Measurements from ENCODE around the gene HERC6. TPM values are rescaled to one million over a fixed set of nuclear protein-coding genes. Genes with fewer than 3 reads are reported as not detected.
"Not testable (repeated sequence)": the region's sequence is repeated elsewhere in the genome, so short reads cannot be mapped to it uniquely, and the experiment has no call there.

The HERC6 gene
- total and polyA plus RNA-seq, 2 of the 8 experiments (the other 6 are each of a cell fraction or from before 2014, with no cell fraction given) = 3.7 to 3.8 TPM

GRCh38 chr4:88448211-88448765, 69.6 kb downstream of the HERC6 start:
- H3K4me3 ChIP-seq (ENCODE audit: extremely low read depth in 1 of 4, insufficient read depth in 2 of 4, low read depth in 3 of 4, low read length in 4 of 4); H3K14ac ChIP-seq (ENCODE audit: insufficient read length); H4K91ac ChIP-seq (replicated peaks; ENCODE audit: insufficient read length, low read length); H3K79me1 ChIP-seq (ENCODE audit: low read depth, low read length); H3K9ac ChIP-seq (replicated peaks in 1 of 4; ENCODE audit: extremely low read depth in 1 of 4, low read depth in 3 of 4, low read length in 3 of 4); H3K23ac ChIP-seq (ENCODE audit: insufficient read length); H2AFZ ChIP-seq (ENCODE audit: low read length); H2BK15ac ChIP-seq (ENCODE audit: low read length); DNase-seq (ENCODE audit: low read depth in 1 of 2, low spot score in 2 of 2); H3K56ac ChIP-seq (replicated peaks; ENCODE audit: insufficient read length, low read depth, low read length); H3K27ac ChIP-seq (ENCODE audit: low read depth, low read length); H4K20me1 ChIP-seq (replicated peaks in 1 of 2; ENCODE audit: control insufficient read depth in 1 of 2, insufficient read depth in 2 of 2, low read length in 2 of 2); H3K36me3 ChIP-seq (ENCODE audit: control insufficient read depth in 2 of 4, insufficient read depth in 4 of 4, low read length in 3 of 4); H3K9me3 ChIP-seq (ENCODE audit: insufficient read depth in 2 of 2, low read depth in 1 of 2, low read length in 1 of 2); H3K4me1 ChIP-seq (replicated peaks in 1 of 4; ENCODE audit: control insufficient read depth in 3 of 4, insufficient read depth in 4 of 4, low read length in 3 of 4); H2BK120ac ChIP-seq (replicated peaks; ENCODE audit: low read depth, low read length); FAIRE-seq; H3K4ac ChIP-seq (replicated peaks; ENCODE audit: insufficient read length, low read depth, low read length); H3K79me2 ChIP-seq (ENCODE audit: control insufficient read depth in 1 of 2, insufficient read depth in 2 of 2, low read length in 2 of 2); H2BK12ac ChIP-seq (ENCODE audit: low read depth, low read length); H2AK5ac ChIP-seq (ENCODE audit: low read depth, low read length); H4K8ac ChIP-seq (ENCODE audit: extremely low read depth, insufficient read depth, low read length); H2BK5ac ChIP-seq (ENCODE audit: low read depth, low read length); H3K18ac ChIP-seq (ENCODE audit: extremely low read depth, low read length); H3K27me3 ChIP-seq (replicated peaks in 1 of 4; ENCODE audit: control insufficient read depth in 3 of 4, extremely low read depth in 1 of 4, insufficient read depth in 3 of 4, low read length in 3 of 4); H3K23me2 ChIP-seq (ENCODE audit: low read depth, low read length); H2BK20ac ChIP-seq (ENCODE audit: low read length); H4K5ac ChIP-seq (ENCODE audit: insufficient read length, low read depth, low read length); H3K4me2 ChIP-seq (ENCODE audit: insufficient read depth in 1 of 2, low read depth in 2 of 2, low read length in 2 of 2): not testable (repeated sequence)
- CTCF ChIA-PET (ENCODE audit: partially characterized antibody) = interaction anchor here (2.7 to 4.1 kb wide), 2 partner anchors 8 to 79 kb away, joined by 8 to 17 read pairs; partner anchors contain the start of gene HERC5
- 89% methylated on average over 7 of the region's 7 CpGs; no CpG with 5 or more reads in 1 of the 2 experiments for WGBS, 2 experiments (ENCODE audit: extremely low coverage in 1 of 2, insufficient coverage in 1 of 2, insufficient read length in 1 of 2, insufficient replicate concordance in 2 of 2, low coverage in 1 of 2, low lambda C conversion rate in 2 of 2, missing lambda C conversion rate in 1 of 2)
- POLR2A ChIA-PET (ENCODE audit: partially characterized antibody) = interaction anchor here (1.1 kb wide), 1 partner anchor 9 kb away, joined by 3 read pairs; the partner anchor contains the start of gene HERC5

All from H1 (cell line).